ENCODE measurements around the gene DIAPH1.

The DIAPH1 gene

GRCh38 chr5:141618804-141619554 lies at the start of gene DIAPH1:
TSS of gene DIAPH1 (minus strand) at chr5:141619000. CDS start at chr5:141618914, 86 bp downstream.
- Histone ChIP-seq H3K9ac (ENCODE audit: low read depth, low read length) (peak within 1 kb of the TSS; percentile 98), H3K4me1 (ENCODE audit: insufficient read depth, low read length) (peaks cover 21% of the 10 kb centered on the region), H3K9me3 (ENCODE audit: control insufficient read depth, insufficient read depth, low read length) (no peaks in the 10 kb centered on the region), H3K36me3 (ENCODE audit: insufficient read depth, low read length) (peaks cover 6% of the 10 kb centered on the region)

- Histone ChIP-seq H3K36me3 (ENCODE audit: insufficient read depth, low read length) (peaks cover 5% of the 10 kb centered on the region), H3K4me1 (ENCODE audit: insufficient read depth, low read length) (0 out of 2 replicates have a peak, but pooled peaks cover 3% of the 10 kb centered on the region), H3K9me3 (ENCODE audit: control insufficient read depth, insufficient read depth, low read length) (no peaks in the 10 kb centered on the region), H3K9ac (ENCODE audit: low read depth, low read length) (no peak overlapping the region)
Observed at GRCh38 chr5:141665995-141666940, 47.5 kb upstream of the DIAPH1 start.

GRCh38 chr5:141664733-141665461 lies 46.1 kb upstream of the DIAPH1 start:
- Histone ChIP-seq H3K36me3 (ENCODE audit: insufficient read depth, low read length) (peaks cover 8% of the 10 kb centered on the region), H3K4me1 (ENCODE audit: insufficient read depth, low read length) (0 out of 2 replicates have a peak, but pooled peaks cover 3% of the 10 kb centered on the region), H3K9ac (ENCODE audit: low read depth, low read length) (no peak overlapping the region), H3K9me3 (ENCODE audit: control insufficient read depth, insufficient read depth, low read length) (no peaks in the 10 kb centered on the region)

GRCh38 chr5:141663506-141663905 lies 44.7 kb upstream of the DIAPH1 start:
- Histone ChIP-seq H3K9me3 (ENCODE audit: control insufficient read depth, insufficient read depth, low read length) (no peaks in the 10 kb centered on the region), H3K4me1 (ENCODE audit: insufficient read depth, low read length) (0 out of 2 replicates have a peak, but pooled peaks cover 3% of the 10 kb centered on the region), H3K9ac (ENCODE audit: low read depth, low read length) (no peak overlapping the region), H3K36me3 (ENCODE audit: insufficient read depth, low read length) (peaks cover 5% of the 10 kb centered on the region)

GRCh38 chr5:141662028-141662427 lies 43.2 kb upstream of the DIAPH1 start:
- Histone ChIP-seq H3K9ac (ENCODE audit: low read depth, low read length) (no peak overlapping the region), H3K9me3 (ENCODE audit: control insufficient read depth, insufficient read depth, low read length) (no peaks in the 10 kb centered on the region), H3K36me3 (ENCODE audit: insufficient read depth, low read length) (peaks cover 15% of the 10 kb centered on the region), H3K4me1 (ENCODE audit: insufficient read depth, low read length) (0 out of 2 replicates have a peak, but pooled peaks cover 2% of the 10 kb centered on the region)

GRCh38 chr5:141657937-141658545 lies 39.2 kb upstream of the DIAPH1 start:
- Histone ChIP-seq H3K36me3 (ENCODE audit: insufficient read depth, low read length) (peaks cover 25% of the 10 kb centered on the region), H3K9ac (ENCODE audit: low read depth, low read length) (no peak overlapping the region), H3K4me1 (ENCODE audit: insufficient read depth, low read length) (no peaks in the 10 kb centered on the region), H3K9me3 (ENCODE audit: control insufficient read depth, insufficient read depth, low read length) (no peaks in the 10 kb centered on the region)

GRCh38 chr5:141657404-141657803 lies 38.6 kb upstream of the DIAPH1 start:
- no peaks in the 10 kb centered on the region for H3K9me3 ChIP-seq (ENCODE audit: control insufficient read depth, insufficient read depth, low read length)
- peaks cover 25% of the 10 kb centered on the region; the same call in 1 of the 2 replicates for H3K36me3 ChIP-seq (ENCODE audit: insufficient read depth, low read length)
- no peaks in the 10 kb centered on the region for H3K4me1 ChIP-seq (ENCODE audit: insufficient read depth, low read length)
- no peak overlapping the region for H3K9ac ChIP-seq (ENCODE audit: low read depth, low read length)

- Histone ChIP-seq H3K9ac (ENCODE audit: low read depth, low read length) (no peak overlapping the region), H3K9me3 (ENCODE audit: control insufficient read depth, insufficient read depth, low read length) (no peaks in the 10 kb centered on the region), H3K36me3 (ENCODE audit: insufficient read depth, low read length) (peaks cover 23% of the 10 kb centered on the region; the same call in 1 of the 2 replicates), H3K4me1 (ENCODE audit: insufficient read depth, low read length) (no peaks in the 10 kb centered on the region)
Observed at GRCh38 chr5:141656396-141656795, 37.6 kb upstream of the DIAPH1 start.

- peaks cover 5% of the 10 kb centered on the region; the same call in 1 of the 2 replicates for H3K4me1 ChIP-seq (ENCODE audit: insufficient read depth, low read length)
- peaks cover 19% of the 10 kb centered on the region; the same call in 1 of the 2 replicates for H3K36me3 ChIP-seq (ENCODE audit: insufficient read depth, low read length)
- H3K9me3 ChIP-seq (ENCODE audit: control insufficient read depth, insufficient read depth, low read length) = no peaks in the 10 kb centered on the region
- no peak overlapping the region for H3K9ac ChIP-seq (ENCODE audit: low read depth, low read length)
Observed at GRCh38 chr5:141655020-141655419, 36.2 kb upstream of the DIAPH1 start.

- no peak overlapping the region for H3K9ac ChIP-seq (ENCODE audit: low read depth, low read length)
- H3K9me3 ChIP-seq (ENCODE audit: control insufficient read depth, insufficient read depth, low read length) = no peaks in the 10 kb centered on the region
- peaks cover 19% of the 10 kb centered on the region; the same call in 1 of the 2 replicates for H3K36me3 ChIP-seq (ENCODE audit: insufficient read depth, low read length)
- peaks cover 5% of the 10 kb centered on the region; the same call in 1 of the 2 replicates for H3K4me1 ChIP-seq (ENCODE audit: insufficient read depth, low read length)
Observed at GRCh38 chr5:141654298-141654697, 35.5 kb upstream of the DIAPH1 start.

- Histone ChIP-seq H3K9me3 (ENCODE audit: control insufficient read depth, insufficient read depth, low read length) (no peaks in the 10 kb centered on the region), H3K36me3 (ENCODE audit: insufficient read depth, low read length) (peaks cover 7% of the 10 kb centered on the region; the same call in 1 of the 2 replicates), H3K4me1 (ENCODE audit: insufficient read depth, low read length) (peaks cover 5% of the 10 kb centered on the region; the same call in 1 of the 2 replicates), H3K9ac (ENCODE audit: low read depth, low read length) (peak overlapping the region; percentile 52; the same call in 1 of the 2 replicates)
Observed at GRCh38 chr5:141651728-141652105, 32.9 kb upstream of the DIAPH1 start.

- peaks cover 7% of the 10 kb centered on the region; the same call in 1 of the 2 replicates for H3K36me3 ChIP-seq (ENCODE audit: insufficient read depth, low read length)
- H3K9ac ChIP-seq (ENCODE audit: low read depth, low read length) = peak within 1 kb of the TSS; percentile 89; the same call in 1 of the 2 replicates
- no peaks in the 10 kb centered on the region for H3K9me3 ChIP-seq (ENCODE audit: control insufficient read depth, insufficient read depth, low read length)
- peaks cover 5% of the 10 kb centered on the region; the same call in 1 of the 2 replicates for H3K4me1 ChIP-seq (ENCODE audit: insufficient read depth, low read length)
Observed at GRCh38 chr5:141650851-141651727, 32.3 kb upstream of the DIAPH1 start, which contains the start of gene FCHSD1. TSS of gene FCHSD1 (minus strand) at chr5:141651418. CDS start at chr5:141651368, 50 bp downstream.

Measured in ES-I3 (cell line).